Measurements from ENCODE around the gene ZFR2. TPM values are rescaled to one million over a fixed set of nuclear protein-coding genes. Genes with fewer than 3 reads are reported as not detected.

Gene ZFR2
- total RNA-seq, 1 donor from 2014 or later, result not detected

- H3K27me3 ChIP-seq, result no peaks in the 10 kb centered on the region
- H3K4me3 ChIP-seq, result no peak overlapping the region
- no peaks in the 10 kb centered on the region for H3K36me3 ChIP-seq
- no peak overlapping the region for H3K27ac ChIP-seq
- no peaks in the 10 kb centered on the region for H3K9me3 ChIP-seq
- TF ChIP-seq POLR2AphosphoS5 (IDR thresholded peaks at IDR 0.05; ENCODE audit: insufficient read depth in 1 of 2, low read depth in 1 of 2) (no peak), POLR2A (IDR thresholded peaks at IDR 0.05) (no peak), CTCF (IDR thresholded peaks at IDR 0.05) (no peak)
- intact Hi-C loops (cut with DNase I), result no loop called here
- no peak for DNase-seq (ENCODE audit: extremely low spot score in 2 of 2)
- no peaks in the 10 kb centered on the region for H3K4me1 ChIP-seq
These were observed 30.9 kb downstream of the ZFR2 start for GRCh38 chr19:3837922-3838321.

DNA sequence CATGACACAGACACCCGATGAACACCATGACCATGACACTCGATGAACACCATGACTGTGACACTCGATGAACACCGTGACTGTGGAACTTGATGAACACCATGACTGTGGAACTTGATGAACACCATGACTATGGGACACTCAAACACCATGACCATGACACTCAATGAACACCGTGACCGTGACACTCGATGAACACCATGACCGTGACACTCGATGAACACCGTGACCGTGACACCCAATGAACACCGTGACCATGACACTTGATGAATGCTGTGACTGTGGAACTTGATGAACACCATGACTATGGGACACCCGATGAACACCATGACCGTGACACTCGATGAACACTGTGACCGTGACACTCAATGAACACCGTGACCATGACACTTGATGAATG lies 31.5 kb downstream of the ZFR2 start:
- Histone ChIP-seq H3K27ac (no peak overlapping the region), H3K27me3 (no peaks in the 10 kb centered on the region), H3K9me3 (no peaks in the 10 kb centered on the region), H3K4me3 (no peak overlapping the region), H3K4me1 (no peaks in the 10 kb centered on the region), H3K36me3 (no peaks in the 10 kb centered on the region)
- no peak for DNase-seq (ENCODE audit: extremely low spot score in 2 of 2)
- TF ChIP-seq POLR2AphosphoS5 (IDR thresholded peaks at IDR 0.05; ENCODE audit: insufficient read depth in 1 of 2, low read depth in 1 of 2) (no peak), CTCF (IDR thresholded peaks at IDR 0.05) (no peak), POLR2A (IDR thresholded peaks at IDR 0.05) (no peak)
- intact Hi-C loops (cut with DNase I), result no loop called here

DNA sequence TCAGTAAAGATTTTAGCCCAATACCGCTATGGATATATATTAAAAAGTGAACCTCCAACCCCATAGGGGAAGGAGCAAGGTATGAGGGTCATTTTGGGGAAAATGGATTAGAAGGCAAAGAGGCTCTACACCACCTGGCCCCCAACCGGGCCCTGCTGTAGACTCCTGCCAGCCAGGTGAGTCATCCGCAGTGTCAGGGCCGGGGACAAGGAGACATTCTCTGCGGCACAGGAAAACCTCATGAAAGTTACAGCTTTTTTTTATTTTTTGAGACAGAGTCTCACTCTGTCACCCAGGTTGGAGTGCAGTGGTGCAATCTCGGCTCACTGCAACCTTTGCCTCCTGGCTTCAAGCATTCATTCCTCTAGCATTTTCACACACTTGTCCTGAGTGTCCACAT lies 32.0 kb downstream of the ZFR2 start:
- intact Hi-C loops (cut with DNase I), result no loop called here
- H3K9me3 ChIP-seq, result no peaks in the 10 kb centered on the region
- no peak for DNase-seq (ENCODE audit: extremely low spot score in 2 of 2)
- TF ChIP-seq POLR2A (IDR thresholded peaks at IDR 0.05) (no peak), POLR2AphosphoS5 (IDR thresholded peaks at IDR 0.05; ENCODE audit: insufficient read depth in 1 of 2, low read depth in 1 of 2) (no peak), CTCF (IDR thresholded peaks at IDR 0.05) (no peak)
- H3K27ac ChIP-seq, result no peak overlapping the region
- H3K4me3 ChIP-seq, result no peak overlapping the region
- no peaks in the 10 kb centered on the region for H3K36me3 ChIP-seq
- no peaks in the 10 kb centered on the region for H3K27me3 ChIP-seq
- no peaks in the 10 kb centered on the region for H3K4me1 ChIP-seq

DNA sequence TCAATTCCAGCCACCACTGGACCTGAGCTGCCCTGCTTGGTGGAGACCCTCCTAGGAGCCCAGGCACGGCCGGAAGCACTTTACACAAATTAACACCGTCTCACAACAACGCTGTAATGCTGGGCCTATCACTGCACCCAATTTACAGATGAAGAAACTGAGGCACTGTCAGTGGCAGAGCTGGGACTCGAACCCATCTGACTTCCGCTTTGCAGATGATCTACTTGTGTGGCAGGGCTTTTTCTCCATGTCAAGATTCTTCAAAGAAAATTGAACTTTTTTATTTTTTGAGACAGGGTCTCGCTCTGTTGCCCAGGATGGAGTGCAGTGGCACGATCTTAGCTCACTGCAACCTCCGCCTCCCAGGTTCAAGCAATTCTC lies 33.8 kb downstream of the ZFR2 start:
- H3K27ac ChIP-seq, result no peak overlapping the region
- no peaks in the 10 kb centered on the region for H3K4me1 ChIP-seq
- no peak overlapping the region for H3K4me3 ChIP-seq
- no peak for DNase-seq (ENCODE audit: extremely low spot score in 2 of 2)
- intact Hi-C loops (cut with DNase I), result no loop called here
- no peaks in the 10 kb centered on the region for H3K9me3 ChIP-seq
- no peaks in the 10 kb centered on the region for H3K27me3 ChIP-seq
- no peaks in the 10 kb centered on the region for H3K36me3 ChIP-seq
- TF ChIP-seq CTCF (IDR thresholded peaks at IDR 0.05) (no peak), POLR2A (IDR thresholded peaks at IDR 0.05) (no peak), POLR2AphosphoS5 (IDR thresholded peaks at IDR 0.05; ENCODE audit: insufficient read depth in 1 of 2, low read depth in 1 of 2) (no peak)

DNA sequence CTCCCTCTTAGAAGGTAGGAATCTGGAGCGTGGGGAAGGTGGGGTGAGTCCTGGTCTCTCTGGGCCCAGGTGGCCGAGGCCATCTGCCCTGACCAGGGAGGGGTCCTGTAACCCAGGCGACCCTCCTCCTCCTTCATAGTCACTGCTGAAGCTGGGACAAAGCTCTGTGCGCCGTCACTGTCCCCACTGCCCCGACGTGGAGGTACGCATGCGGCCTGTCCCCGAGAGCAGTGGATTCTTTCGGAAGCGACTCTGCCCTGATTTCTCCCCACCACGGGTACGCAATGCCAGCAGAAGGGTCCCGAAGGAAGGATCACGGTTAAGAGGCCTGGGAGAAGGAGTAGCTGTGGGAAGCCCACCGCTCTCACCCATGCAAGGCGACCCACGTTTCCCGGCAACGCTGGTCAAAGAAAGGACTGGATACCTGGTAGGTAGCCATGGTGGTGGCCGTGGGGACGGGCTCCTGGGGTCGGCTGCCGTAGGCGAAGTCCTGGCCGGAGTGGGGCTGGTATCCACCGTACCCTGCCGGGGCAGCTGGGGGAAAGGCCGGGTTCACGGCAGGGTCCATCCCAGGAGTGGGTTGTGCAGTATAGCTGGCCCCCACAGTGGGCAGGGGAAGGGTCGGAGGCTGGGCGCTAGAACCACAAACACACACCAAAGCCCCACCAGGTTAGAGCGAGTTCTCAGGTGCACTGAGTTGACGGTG lies 34.3 kb downstream of the ZFR2 start:
- no peaks in the 10 kb centered on the region for H3K36me3 ChIP-seq
- no peaks in the 10 kb centered on the region for H3K27me3 ChIP-seq
- intact Hi-C loops (cut with DNase I), result no loop called here
- no peak overlapping the region for H3K27ac ChIP-seq
- DNase-seq (ENCODE audit: extremely low spot score in 2 of 2), result no peak
- no peaks in the 10 kb centered on the region for H3K9me3 ChIP-seq
- TF ChIP-seq POLR2A (IDR thresholded peaks at IDR 0.05), result no peak
- no peak for TF ChIP-seq CTCF (IDR thresholded peaks at IDR 0.05)
- no peak for TF ChIP-seq POLR2AphosphoS5 (IDR thresholded peaks at IDR 0.05; ENCODE audit: insufficient read depth in 1 of 2, low read depth in 1 of 2)
- no peak overlapping the region for H3K4me3 ChIP-seq
- H3K4me1 ChIP-seq, result no peaks in the 10 kb centered on the region
